ENCODE results near the gene RETREG3.
"Not testable (repeated sequence)": the region's sequence is repeated elsewhere in the genome, so short reads cannot be mapped to it uniquely, and the experiment has no call there.

DNA sequence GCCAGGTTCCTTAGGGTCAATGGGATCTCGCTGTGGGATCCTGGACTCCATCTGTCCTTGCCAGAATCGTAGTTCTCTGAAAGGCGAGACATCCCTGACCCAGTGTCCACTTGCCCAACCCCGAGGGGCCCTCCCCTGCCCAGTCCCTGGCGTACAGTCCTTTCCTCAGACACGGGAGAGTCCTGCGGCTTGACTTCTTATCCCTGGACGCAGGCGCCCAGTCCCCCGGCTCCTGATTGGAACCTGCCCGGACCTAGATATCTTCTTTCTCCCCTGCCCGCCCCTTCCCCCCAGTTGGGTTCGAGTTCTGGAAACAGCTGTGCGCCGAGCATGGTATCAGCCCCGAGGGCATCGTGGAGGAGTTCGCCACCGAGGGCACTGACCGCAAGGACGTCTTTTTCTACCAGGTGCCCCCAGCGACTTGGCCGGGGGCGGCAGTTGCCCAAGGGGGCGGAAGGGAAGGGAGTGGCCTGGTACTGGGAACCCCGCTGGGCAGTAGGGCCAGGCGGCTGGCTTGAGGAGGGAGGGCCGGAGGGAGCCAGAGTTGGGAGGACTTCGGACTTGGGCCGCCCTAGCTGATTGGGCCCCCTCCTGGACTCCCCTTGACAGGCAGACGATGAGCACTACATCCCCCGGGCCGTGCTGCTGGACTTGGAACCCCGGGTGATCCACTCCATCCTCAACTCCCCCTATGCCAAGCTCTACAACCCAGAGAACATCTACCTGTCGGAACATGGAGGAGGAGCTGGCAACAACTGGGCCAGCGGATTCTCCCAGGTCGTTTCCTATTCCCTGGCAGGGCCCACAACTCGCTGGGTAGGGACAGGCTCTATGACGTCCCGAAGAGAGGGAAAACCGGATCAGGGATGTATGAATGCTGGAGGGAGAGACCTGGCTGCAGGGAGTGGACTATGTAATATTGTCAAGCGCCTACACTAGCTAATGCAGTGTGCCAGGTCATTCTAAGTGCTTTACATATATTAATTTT is 934 bp upstream of the RETREG3 start:
- TF ChIP-seq, protein P1, sequence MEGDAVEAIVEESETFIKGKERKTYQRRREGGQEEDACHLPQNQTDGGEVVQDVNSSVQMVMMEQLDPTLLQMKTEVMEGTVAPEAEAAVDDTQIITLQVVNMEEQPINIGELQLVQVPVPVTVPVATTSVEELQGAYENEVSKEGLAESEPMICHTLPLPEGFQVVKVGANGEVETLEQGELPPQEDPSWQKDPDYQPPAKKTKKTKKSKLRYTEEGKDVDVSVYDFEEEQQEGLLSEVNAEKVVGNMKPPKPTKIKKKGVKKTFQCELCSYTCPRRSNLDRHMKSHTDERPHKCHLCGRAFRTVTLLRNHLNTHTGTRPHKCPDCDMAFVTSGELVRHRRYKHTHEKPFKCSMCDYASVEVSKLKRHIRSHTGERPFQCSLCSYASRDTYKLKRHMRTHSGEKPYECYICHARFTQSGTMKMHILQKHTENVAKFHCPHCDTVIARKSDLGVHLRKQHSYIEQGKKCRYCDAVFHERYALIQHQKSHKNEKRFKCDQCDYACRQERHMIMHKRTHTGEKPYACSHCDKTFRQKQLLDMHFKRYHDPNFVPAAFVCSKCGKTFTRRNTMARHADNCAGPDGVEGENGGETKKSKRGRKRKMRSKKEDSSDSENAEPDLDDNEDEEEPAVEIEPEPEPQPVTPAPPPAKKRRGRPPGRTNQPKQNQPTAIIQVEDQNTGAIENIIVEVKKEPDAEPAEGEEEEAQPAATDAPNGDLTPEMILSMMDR (IDR thresholded peaks at IDR 0.05): not testable (repeated sequence)
- not testable (repeated sequence) for TF ChIP-seq EP300, POLR2A, POLR2AphosphoS5 (IDR thresholded peaks at IDR 0.05)
